ENCODE measurements around the gene ITPR1. TPM values are rescaled to one million over a fixed set of nuclear protein-coding genes. Genes with fewer than 3 reads are reported as not detected.

ITPR1 gene
- total and polyA plus RNA-seq, 2 of the 4 experiments (the other 2 are of a cell fraction): 1.8 to 5.7 TPM

DNA sequence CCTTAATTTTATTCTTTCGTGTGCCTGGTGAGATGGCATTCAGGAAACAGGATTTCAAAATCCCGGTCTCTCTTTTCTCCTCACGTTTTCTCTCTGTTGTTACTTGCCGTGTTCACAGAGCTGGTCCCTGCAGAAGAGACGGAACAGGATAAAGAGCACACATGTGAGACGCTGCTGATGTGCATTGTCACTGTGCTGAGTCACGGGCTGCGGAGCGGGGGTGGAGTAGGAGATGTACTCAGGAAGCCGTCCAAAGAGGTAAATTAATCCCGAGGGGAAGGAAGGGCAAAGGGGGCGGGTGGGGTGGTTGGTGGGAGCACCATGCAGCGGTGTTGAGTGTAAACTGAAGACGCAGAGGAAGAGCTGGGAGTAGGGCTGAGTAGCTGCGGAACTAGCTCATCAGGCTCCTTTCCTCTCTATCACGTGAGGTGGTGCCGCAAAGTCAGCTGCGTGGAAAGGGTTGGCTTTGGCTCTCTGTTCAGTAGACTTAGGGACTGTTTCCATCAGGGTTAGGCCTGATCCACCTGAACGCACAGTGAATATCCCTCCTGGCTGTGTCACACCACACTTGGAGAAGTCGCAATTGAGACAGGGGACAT lies 321.3 kb downstream of the ITPR1 start:
- Histone ChIP-seq H3K9me3 (ENCODE audit: control insufficient read depth, insufficient read depth, low read length) (no peaks in the 10 kb centered on the region; the same call in none of the 2 replicates), H2BK15ac (ENCODE audit: low read depth, low read length) (no peak overlapping the region), H3K9ac (ENCODE audit: low read depth, low read length) (no peak overlapping the region), H3K36me3 (ENCODE audit: control insufficient read depth, insufficient read depth, low read length) (peaks cover 6% of the 10 kb centered on the region; the same call in 1 of the 2 replicates), H3K9me1 (ENCODE audit: insufficient read depth, low read length) (no peaks in the 10 kb centered on the region), H3K4me2 (ENCODE audit: low read depth, low read length) (no peak overlapping the region), H2AK9ac (replicated peaks; ENCODE audit: low read depth, low read length, poor library complexity) (no peak overlapping the region), H2BK120ac (ENCODE audit: low read depth, low read length) (no peak overlapping the region), H4K91ac (ENCODE audit: insufficient read depth, low read depth, low read length) (no peak overlapping the region), H4K8ac (ENCODE audit: low read depth in 2 of 2, low read length in 2 of 2) (no peak overlapping the region), H3K4me3 (ENCODE audit: insufficient read depth, low read depth, low read length) (no peak overlapping the region), H3K23ac (ENCODE audit: low read depth, low read length) (no peak overlapping the region), H2BK20ac (ENCODE audit: low read depth, low read length) (no peak overlapping the region), H3K4ac (ENCODE audit: low read depth, low read length) (no peak overlapping the region), H3K27ac (ENCODE audit: insufficient read depth, low read length) (no peak overlapping the region), H2AFZ (replicated peaks; ENCODE audit: low read length, poor library complexity) (no peak overlapping the region), H3K56ac (ENCODE audit: extremely low read depth, insufficient read depth, low read length) (no peak overlapping the region), H3K79me1 (ENCODE audit: low read depth in 1 of 2, low read length in 2 of 2) (no peaks in the 10 kb centered on the region), H3K18ac (ENCODE audit: low read depth, low read length) (no peak overlapping the region), H3K4me1 (ENCODE audit: control insufficient read depth, insufficient read depth, low read length) (no peaks in the 10 kb centered on the region), H4K20me1 (ENCODE audit: insufficient read depth, low read length) (no peaks in the 10 kb centered on the region), H2AK5ac (ENCODE audit: low read depth, low read length) (no peak overlapping the region), H4K5ac (ENCODE audit: low read depth, low read length) (no peak overlapping the region), H3K27me3 (ENCODE audit: control insufficient read depth, insufficient read depth, low read length) (peaks cover 2% of the 10 kb centered on the region), H3K14ac (replicated peaks; ENCODE audit: low read depth, low read length) (no peak overlapping the region), H2BK5ac (ENCODE audit: low read depth, low read length, poor library complexity, severe bottlenecking) (no peak overlapping the region)
- TF ChIP-seq NFE2L2 (IDR thresholded peaks at IDR 0.05; ENCODE audit: low read depth, low read length): 0 out of 2 replicates have a peak, but pooled peaks have one; percentile 5
- TF ChIP-seq MAFK (IDR thresholded peaks at IDR 0.05; ENCODE audit: low read depth, low read length): no peak
- BruUV-seq (replicated peaks): no TSS peak
- DNase-seq: no peak
- WGBS, 2 experiments (ENCODE audit: extremely low coverage in 2 of 2, insufficient read length in 1 of 2): no CpG with 5 or more reads among the region's 20 CpGs
- in situ Hi-C loops (cut with MboI; ENCODE audit: low sequenced_read_pairs): no loop called here
- no peak for ATAC-seq (ENCODE audit: low read depth)
- dilution Hi-C loops (cut with HindIII; ENCODE audit: low sequenced_read_pairs, unreplicated experiment): no loop called here
- POLR2A ChIA-PET (ENCODE audit: unreplicated experiment): no interaction called here
- intact Hi-C loops (cut with micrococcal nuclease): no loop called here
- CTCF ChIA-PET: no interaction called here
